SK-N-MC (cell line): ENCODE measurements around the gene C3orf52.

Experiments
- EZH2 ChIP-seq: fragments of 200-600 bp; sonication (generic); IDR thresholded peaks from one replicate; pipeline ENCODE4 v1.6.1; 2017; ENCODE audit warnings: antibody characterized with exemption
- FOXP2 ChIP-seq: optimal IDR thresholded peaks from 2 replicates; pipeline ENCODE3; 2011; ENCODE audit warnings: mild to moderate bottlenecking, moderate library complexity; ENCODE audit not compliant: insufficient read depth; ENCODE audit errors: extremely low read length, control extremely low read depth
- POLR2AphosphoS5 ChIP-seq: IDR thresholded peaks from 2 replicates; pipeline ENCODE4 v1.6.1; 2012; ENCODE audit warnings: mild to moderate bottlenecking, low read depth, low read length, borderline replicate concordance

DNA sequence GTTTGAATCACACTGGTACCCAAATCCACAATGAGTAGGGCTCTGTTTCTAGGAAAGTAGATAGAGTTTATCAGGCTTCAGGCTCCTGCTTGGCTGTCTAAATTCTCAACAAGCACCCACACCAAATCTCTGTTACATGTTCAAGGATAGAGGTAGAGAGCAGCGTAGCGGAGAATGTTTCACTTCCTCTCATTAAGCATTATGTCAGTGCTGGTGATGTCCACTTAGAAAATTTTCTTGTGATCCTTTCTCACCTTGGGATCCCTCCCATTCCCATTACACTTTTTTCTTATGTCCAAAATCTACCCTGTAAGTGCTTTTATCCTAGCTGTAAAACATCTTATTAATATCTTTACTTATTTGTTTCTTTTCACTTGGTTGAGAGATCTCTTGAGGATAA lies 81.6 kb downstream of the C3orf52 start:
- TF ChIP-seq EZH2: no peak
- TF ChIP-seq POLR2AphosphoS5: no peak
- TF ChIP-seq FOXP2: no peak
